PC-3 (cell line): ENCODE results near the gene FANK1. TPM values are rescaled to one million over a fixed set of nuclear protein-coding genes. Genes with fewer than 3 reads are reported as not detected.

Experiments
- ATAC-seq: fragments of 200-7000 bp; cut with Tn5 transposase; 2 replicates; pipeline ENCODE4 v1.9.1; 2020; ENCODE audit warnings: mild to moderate bottlenecking, moderate library complexity
- BruUV-seq: library from RNA; stranded (reverse); fragments of 400-500 nt; replicated peaks from 2 replicates; lab custom pipeline; 2021; lab: Mats Ljungman, UMichigan
- CTCF ChIA-PET: fragments of 300-600 bp; sonication (Branson Sonifier 250); formaldehyde crosslinking; loops from one replicate; lab custom pipeline; 2022; ENCODE audit warnings: antibody characterized with exemption; lab: Charles Lee
- POLR2A ChIA-PET: fragments of 300-600 bp; sonication (Branson Sonifier 250); formaldehyde crosslinking; loops from one replicate; lab custom pipeline; 2022; ENCODE audit warnings: antibody characterized with exemption; ENCODE audit not compliant: unreplicated experiment; lab: Charles Lee
- DNase-seq: peaks from one replicate; pipeline ENCODE4 v3.0.0-alpha.2; 2015
- H2AFZ ChIP-seq: fragments of 300-600 bp; sonication (generic); 2 replicates; pipeline ENCODE4 v1.6.0; 2016; ENCODE audit warnings: antibody characterized with exemption, low read length
- H3F3A ChIP-seq: fragments of 300-600 bp; sonication (generic); one replicate; pipeline ENCODE4 v1.6.0; 2017; ENCODE audit warnings: antibody characterized with exemption, low read length, control low read depth, mild to moderate bottlenecking; ENCODE audit not compliant: unreplicated experiment
- H3K27ac ChIP-seq: fragments of 300-600 bp; sonication (generic); 2 replicates; pipeline ENCODE4 v1.5.1; 2016; ENCODE audit warnings: mild to moderate bottlenecking, low read length
- H3K27me3 ChIP-seq: fragments of 300-600 bp; sonication (generic); 2 replicates; pipeline ENCODE4 v1.6.1; 2016; ENCODE audit warnings: low read length, mixed read lengths
- H3K36me3 ChIP-seq: fragments of 300-600 bp; sonication (generic); 2 replicates; pipeline ENCODE4 v1.6.1; 2016; ENCODE audit warnings: low read depth, mixed run types, low read length, mixed read lengths
- H3K4me1 ChIP-seq: fragments of 300-600 bp; sonication (generic); 2 replicates; pipeline ENCODE4 v1.5.1; 2016; ENCODE audit warnings: low read length; ENCODE audit not compliant: insufficient read depth
- H3K4me2 ChIP-seq: fragments of 300-600 bp; sonication (generic); 2 replicates; pipeline ENCODE4 v1.6.0; 2016; ENCODE audit warnings: low read length
- H3K4me3 ChIP-seq: fragments of 300-600 bp; sonication (generic); 2 replicates; pipeline ENCODE4 v1.5.1; 2016; ENCODE audit warnings: mild to moderate bottlenecking, low read length, mixed read lengths
- H3K79me2 ChIP-seq: fragments of 300-600 bp; sonication (generic); 2 replicates; pipeline ENCODE4 v1.6.1; 2017; ENCODE audit warnings: low read length, mixed read lengths
- H3K9ac ChIP-seq: fragments of 300-600 bp; sonication (generic); 2 replicates; pipeline ENCODE4 v1.6.0; 2016; ENCODE audit warnings: mild to moderate bottlenecking, low read length
- H3K9me2 ChIP-seq: fragments of 300-600 bp; sonication (generic); replicated peaks from 2 replicates; pipeline ENCODE4 v1.6.1; 2016; ENCODE audit warnings: mixed run types, low read length, mixed read lengths
- H3K9me3 ChIP-seq: fragments of 300-600 bp; sonication (generic); 2 replicates; pipeline ENCODE4 v1.6.1; 2016; ENCODE audit warnings: low read length, mixed read lengths
- H4K20me1 ChIP-seq: fragments of 300-600 bp; sonication (generic); 2 replicates; pipeline ENCODE4 v1.6.1; 2016; ENCODE audit warnings: low read length, mixed read lengths
- EZH2 ChIP-seq: fragments of 300-600 bp; sonication (generic); IDR thresholded peaks from one replicate; pipeline ENCODE4 v1.6.1; 2017; ENCODE audit warnings: antibody characterized with exemption, mild to moderate bottlenecking, low read length; ENCODE audit not compliant: unreplicated experiment
- EZH2phosphoT487 ChIP-seq: fragments of 300-600 bp; sonication (generic); IDR thresholded peaks from 2 replicates; pipeline ENCODE4 v1.6.1; 2018; ENCODE audit warnings: mild to moderate bottlenecking, antibody characterized with exemption, low read length, borderline replicate concordance
- intact Hi-C: fragments of 100-400 bp; cut with micrococcal nuclease; formaldehyde crosslinking; loops from 2 replicates; pipeline ENCODE4 v1.9.0; 2023
- total RNA-seq: library from RNA; depleted of rRNA; stranded (reverse); fragments of >200 nt; gene quantifications from 2 replicates; pipeline ENCODE4 v1.2.3, GENCODE V29; 2014
- TF ChIP-seq, protein P1 (sequence below): fragments of 300-600 bp; sonication (generic); conservative IDR thresholded peaks from 2 replicates; pipeline ENCODE4 v1.5.1; 2017; ENCODE audit warnings: antibody characterized with exemption, low read depth, mild to moderate bottlenecking, low read length

The FANK1 gene
- total RNA-seq, 1 experiment from 2014 or later = 0.95 TPM

GRCh38 chr10:126014309-126014708 lies 117.9 kb downstream of the FANK1 start:
- peak overlapping the region; percentile 83; the same call in 1 of the 2 replicates for H3K4me2 ChIP-seq
- DNase-seq (peak; percentile 51), ATAC-seq (peak; percentile 39)
- no peaks in the 10 kb centered on the region for H4K20me1 ChIP-seq
- no peaks in the 10 kb centered on the region for H3K27me3 ChIP-seq
- H3K4me1 ChIP-seq = peaks cover 32% of the 10 kb centered on the region
- ChIA-PET CTCF (no interaction called here), POLR2A (no interaction called here)
- H3K9me3 ChIP-seq = no peaks in the 10 kb centered on the region
- TF ChIP-seq, protein P1, sequence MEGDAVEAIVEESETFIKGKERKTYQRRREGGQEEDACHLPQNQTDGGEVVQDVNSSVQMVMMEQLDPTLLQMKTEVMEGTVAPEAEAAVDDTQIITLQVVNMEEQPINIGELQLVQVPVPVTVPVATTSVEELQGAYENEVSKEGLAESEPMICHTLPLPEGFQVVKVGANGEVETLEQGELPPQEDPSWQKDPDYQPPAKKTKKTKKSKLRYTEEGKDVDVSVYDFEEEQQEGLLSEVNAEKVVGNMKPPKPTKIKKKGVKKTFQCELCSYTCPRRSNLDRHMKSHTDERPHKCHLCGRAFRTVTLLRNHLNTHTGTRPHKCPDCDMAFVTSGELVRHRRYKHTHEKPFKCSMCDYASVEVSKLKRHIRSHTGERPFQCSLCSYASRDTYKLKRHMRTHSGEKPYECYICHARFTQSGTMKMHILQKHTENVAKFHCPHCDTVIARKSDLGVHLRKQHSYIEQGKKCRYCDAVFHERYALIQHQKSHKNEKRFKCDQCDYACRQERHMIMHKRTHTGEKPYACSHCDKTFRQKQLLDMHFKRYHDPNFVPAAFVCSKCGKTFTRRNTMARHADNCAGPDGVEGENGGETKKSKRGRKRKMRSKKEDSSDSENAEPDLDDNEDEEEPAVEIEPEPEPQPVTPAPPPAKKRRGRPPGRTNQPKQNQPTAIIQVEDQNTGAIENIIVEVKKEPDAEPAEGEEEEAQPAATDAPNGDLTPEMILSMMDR = no peak
- TF ChIP-seq EZH2phosphoT487 = no peak
- no peak for TF ChIP-seq EZH2
- no peak overlapping the region for H3K4me3 ChIP-seq
- peak overlapping the region; percentile 96 for H3K9ac ChIP-seq
- intact Hi-C loops = loop anchor here (10.0 kb wide), 1 partner anchor 80 kb away; no protein-coding TSS in a partner anchor
- no peak overlapping the region for H2AFZ ChIP-seq
- H3K79me2 ChIP-seq = no peaks in the 10 kb centered on the region
- no peaks in the 10 kb centered on the region for H3K36me3 ChIP-seq
- no peaks in the 10 kb centered on the region for H3F3A ChIP-seq
- peak overlapping the region; percentile 98 for H3K27ac ChIP-seq
- BruUV-seq = no TSS peak
- H3K9me2 ChIP-seq = no peaks in the 10 kb centered on the region

DNA sequence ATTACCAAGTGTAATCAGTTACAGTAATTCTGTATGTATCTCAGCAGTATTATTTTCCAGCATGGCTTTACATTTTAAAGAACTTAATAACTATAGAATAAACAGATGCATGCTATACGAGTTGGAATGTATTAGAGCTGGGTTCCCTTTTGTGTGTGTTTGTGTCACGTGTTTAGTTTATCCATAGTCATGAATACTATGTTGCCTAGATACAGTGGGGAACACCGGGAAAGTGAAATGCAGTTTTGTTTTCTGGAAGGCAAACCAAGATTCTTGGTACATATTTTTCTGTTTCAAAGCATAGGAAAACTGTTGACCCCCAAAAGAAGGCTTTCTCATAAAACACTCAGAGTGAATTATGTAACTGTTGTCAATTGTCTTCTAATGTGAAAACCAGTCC lies 119.0 kb downstream of the FANK1 start:
- Histone ChIP-seq H3K27me3 (no peaks in the 10 kb centered on the region), H3K79me2 (no peaks in the 10 kb centered on the region), H3K4me2 (no peak overlapping the region), H3K9ac (peak overlapping the region; percentile 96; the same call in 1 of the 2 replicates), H3K4me3 (no peak overlapping the region), H3K9me2 (no peaks in the 10 kb centered on the region), H2AFZ (no peak overlapping the region), H3K36me3 (no peaks in the 10 kb centered on the region), H3K4me1 (peaks cover 32% of the 10 kb centered on the region), H4K20me1 (no peaks in the 10 kb centered on the region), H3F3A (no peaks in the 10 kb centered on the region), H3K27ac (peak overlapping the region; percentile 98), H3K9me3 (no peaks in the 10 kb centered on the region)
- ATAC-seq (no peak), DNase-seq (no peak)
- no TSS peak for BruUV-seq
- CTCF ChIA-PET = no interaction called here
- TF ChIP-seq EZH2 (no peak), EZH2phosphoT487 (no peak)
- TF ChIP-seq, protein P1 = no peak
- POLR2A ChIA-PET = no interaction called here
- intact Hi-C loops = loop anchor here (10.0 kb wide), 1 partner anchor 79 kb away; no protein-coding TSS in a partner anchor

GRCh38 chr10:126016156-126016805 lies 119.9 kb downstream of the FANK1 start:
- Histone ChIP-seq H3K9me3 (no peaks in the 10 kb centered on the region), H3K4me2 (no peak overlapping the region), H3K36me3 (no peaks in the 10 kb centered on the region), H3K9ac (no peak overlapping the region), H3K4me3 (no peak overlapping the region), H3K79me2 (no peaks in the 10 kb centered on the region), H3F3A (no peaks in the 10 kb centered on the region), H3K4me1 (peaks cover 34% of the 10 kb centered on the region), H4K20me1 (no peaks in the 10 kb centered on the region), H3K27me3 (no peaks in the 10 kb centered on the region), H3K9me2 (no peaks in the 10 kb centered on the region), H2AFZ (no peak overlapping the region), H3K27ac (no peak overlapping the region)
- CTCF ChIA-PET = interaction anchor here (0.5 kb wide), 1 partner anchor 1598 kb away, joined by 3 read pairs; the partner anchor contains the start of gene OAT
- TF ChIP-seq EZH2 (no peak), EZH2phosphoT487 (no peak)
- TF ChIP-seq, protein P1 = no peak
- BruUV-seq = no TSS peak
- intact Hi-C loops = loop anchor here (10.0 kb wide), 1 partner anchor 79 kb away; no protein-coding TSS in a partner anchor
- no peak for ATAC-seq
- POLR2A ChIA-PET = no interaction called here
- no peak for DNase-seq
